ENCODE data around the gene FNDC1. TPM values are rescaled to one million over a fixed set of nuclear protein-coding genes. Genes with fewer than 3 reads are reported as not detected.
A peak's percentile ranks its signal among the peaks of the same experiment; 100 is the strongest.

The FNDC1 gene
- polyA plus RNA-seq, 1 experiment = 0.01 TPM

DNA sequence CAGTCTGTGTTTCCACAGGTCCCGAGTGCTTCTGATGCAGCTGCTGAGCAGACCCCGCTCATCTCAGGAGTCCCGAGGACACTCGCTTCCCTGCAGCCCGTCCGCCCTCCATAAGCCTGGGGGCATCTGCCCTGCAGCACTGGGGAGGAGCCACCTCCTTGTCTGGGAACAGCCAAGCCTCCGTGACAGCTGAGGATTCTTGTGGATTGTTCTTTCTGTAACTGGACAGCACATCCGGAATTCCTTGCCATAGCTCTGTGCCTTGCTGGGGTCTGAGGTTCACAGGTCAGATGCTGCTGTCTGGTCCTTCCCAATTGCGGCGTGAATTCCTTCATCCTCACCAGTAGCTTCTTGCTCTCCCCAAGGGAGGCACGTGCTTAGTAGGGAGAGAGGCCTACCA lies 38.4 kb upstream of the FNDC1 start:
- DNase-seq (ENCODE audit: low read depth, low spot score) = no peak
- Histone ChIP-seq H3K27me3 (ENCODE audit: control insufficient read depth, insufficient read depth, low read length) (peaks cover 10% of the 10 kb centered on the region), H3K4me3 (ENCODE audit: low read depth, low read length) (no peak overlapping the region), H3K9me3 (ENCODE audit: control insufficient read depth, insufficient read depth, low read length) (no peaks in the 10 kb centered on the region; the same call in 1 of the 2 replicates), H3K27ac (ENCODE audit: low read depth, low read length) (no peak overlapping the region)
- TF ChIP-seq, protein P1, sequence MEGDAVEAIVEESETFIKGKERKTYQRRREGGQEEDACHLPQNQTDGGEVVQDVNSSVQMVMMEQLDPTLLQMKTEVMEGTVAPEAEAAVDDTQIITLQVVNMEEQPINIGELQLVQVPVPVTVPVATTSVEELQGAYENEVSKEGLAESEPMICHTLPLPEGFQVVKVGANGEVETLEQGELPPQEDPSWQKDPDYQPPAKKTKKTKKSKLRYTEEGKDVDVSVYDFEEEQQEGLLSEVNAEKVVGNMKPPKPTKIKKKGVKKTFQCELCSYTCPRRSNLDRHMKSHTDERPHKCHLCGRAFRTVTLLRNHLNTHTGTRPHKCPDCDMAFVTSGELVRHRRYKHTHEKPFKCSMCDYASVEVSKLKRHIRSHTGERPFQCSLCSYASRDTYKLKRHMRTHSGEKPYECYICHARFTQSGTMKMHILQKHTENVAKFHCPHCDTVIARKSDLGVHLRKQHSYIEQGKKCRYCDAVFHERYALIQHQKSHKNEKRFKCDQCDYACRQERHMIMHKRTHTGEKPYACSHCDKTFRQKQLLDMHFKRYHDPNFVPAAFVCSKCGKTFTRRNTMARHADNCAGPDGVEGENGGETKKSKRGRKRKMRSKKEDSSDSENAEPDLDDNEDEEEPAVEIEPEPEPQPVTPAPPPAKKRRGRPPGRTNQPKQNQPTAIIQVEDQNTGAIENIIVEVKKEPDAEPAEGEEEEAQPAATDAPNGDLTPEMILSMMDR (IDR thresholded peaks at IDR 0.05; ENCODE audit: low read depth, low read length) = no peak
- POLR2A ChIA-PET = no interaction called here
- CTCF ChIA-PET = interaction anchor here (0.6 kb wide), 1 partner anchor 27 kb away, joined by 3 read pairs; no protein-coding TSS in a partner anchor

DNA sequence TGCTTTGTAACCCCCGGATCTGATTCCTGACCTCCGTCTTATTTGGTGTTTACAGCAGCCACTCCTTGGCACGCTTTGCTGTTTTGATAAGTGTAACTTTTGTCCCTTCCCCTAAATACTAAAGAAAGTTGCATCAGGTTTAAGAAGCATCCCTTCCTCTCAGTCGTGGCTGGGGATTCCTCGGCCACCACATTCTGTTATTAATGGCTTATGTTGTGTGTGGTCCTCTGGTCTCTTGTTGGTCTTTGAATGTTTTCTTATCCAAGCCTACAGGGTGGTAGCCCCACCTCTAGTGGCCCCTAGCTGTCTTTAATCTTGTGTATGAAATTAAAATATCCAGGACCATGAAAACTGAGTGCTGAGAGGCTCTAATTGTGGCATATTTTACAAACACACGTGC lies 37.5 kb upstream of the FNDC1 start:
- ChIA-PET POLR2A (no interaction called here), CTCF (no interaction called here)
- TF ChIP-seq, protein P1 (IDR thresholded peaks at IDR 0.05; ENCODE audit: low read depth, low read length) = no peak

DNA sequence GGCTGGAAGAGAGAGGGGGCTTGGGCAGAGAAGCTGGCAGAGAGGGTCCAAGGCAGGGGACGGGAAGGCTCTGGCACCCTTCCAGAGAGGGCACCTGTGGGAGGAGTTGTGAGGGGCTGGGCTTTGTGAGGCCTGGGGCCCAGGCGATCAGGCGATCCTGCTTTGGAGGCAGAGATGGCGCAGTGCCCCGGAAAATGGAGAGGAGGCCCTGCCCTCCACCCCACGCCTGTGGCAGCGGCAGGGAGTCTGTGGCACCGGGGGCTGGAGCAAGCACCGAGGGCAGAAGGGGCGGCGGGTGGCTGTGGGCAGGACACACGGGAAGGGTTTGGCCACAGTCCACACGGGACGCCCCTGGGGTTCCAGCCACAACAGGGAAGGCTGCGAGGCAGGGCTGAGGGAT lies 36.5 kb upstream of the FNDC1 start:
- H3K9me3 ChIP-seq (ENCODE audit: control insufficient read depth, insufficient read depth, low read length) = no peaks in the 10 kb centered on the region; the same call in 1 of the 2 replicates
- peaks cover 14% of the 10 kb centered on the region for H3K27me3 ChIP-seq (ENCODE audit: control insufficient read depth, insufficient read depth, low read length)
- no peak overlapping the region for H3K27ac ChIP-seq (ENCODE audit: low read depth, low read length)
- TF ChIP-seq, protein P1 (IDR thresholded peaks at IDR 0.05; ENCODE audit: low read depth, low read length) = no peak
- ChIA-PET CTCF (interaction anchor here (0.5 kb wide), 1 partner anchor 425 kb away, joined by 4 read pairs; no protein-coding TSS in a partner anchor), POLR2A (no interaction called here)
- no peak for DNase-seq (ENCODE audit: low read depth, low spot score)
- no peak overlapping the region for H3K4me3 ChIP-seq (ENCODE audit: low read depth, low read length)

More for the DNA sequence above, 37.5 kb upstream of the FNDC1 start:
- H3K27me3 ChIP-seq (ENCODE audit: control insufficient read depth, insufficient read depth, low read length) = peaks cover 14% of the 10 kb centered on the region
- DNase-seq (ENCODE audit: low read depth, low spot score) = no peak
- no peak overlapping the region for H3K4me3 ChIP-seq (ENCODE audit: low read depth, low read length)
- no peak overlapping the region for H3K27ac ChIP-seq (ENCODE audit: low read depth, low read length)
- no peaks in the 10 kb centered on the region; the same call in 1 of the 2 replicates for H3K9me3 ChIP-seq (ENCODE audit: control insufficient read depth, insufficient read depth, low read length)

DNA sequence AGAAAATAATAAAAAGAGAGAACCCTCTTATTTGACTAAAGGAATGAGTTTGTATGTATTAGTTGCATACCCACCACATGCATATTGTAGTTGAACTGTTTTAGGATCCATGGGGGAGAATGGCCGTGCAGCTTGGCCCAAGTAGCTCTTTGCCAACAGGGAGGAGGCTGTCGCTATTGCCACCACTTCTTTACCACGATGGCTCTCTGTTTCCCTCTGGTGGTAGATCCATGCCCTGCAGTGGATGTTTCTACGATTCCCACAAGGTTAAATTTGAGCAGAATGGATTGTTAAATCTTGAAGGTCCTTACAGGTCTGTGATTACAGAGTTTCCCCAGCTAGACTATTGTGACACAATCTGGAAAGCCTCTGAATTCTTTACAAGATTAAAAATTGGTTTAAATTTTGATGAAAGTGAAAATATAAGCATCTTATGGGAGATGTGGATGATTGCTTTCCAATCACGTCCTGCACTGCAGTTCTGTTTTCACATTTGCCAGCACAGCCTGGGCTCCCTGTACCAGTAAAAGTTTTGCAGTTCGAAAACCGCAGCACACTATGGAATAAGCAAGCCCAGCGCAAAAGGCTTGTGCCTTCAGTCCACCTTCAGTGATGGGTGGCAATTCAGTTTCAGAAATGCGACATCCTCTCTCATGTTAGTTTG lies 34.4 kb upstream of the FNDC1 start:
- ChIA-PET CTCF (interaction anchor here (0.5 to 4.3 kb wide), 29 partner anchors 9 to 520 kb away, joined by 3 to 54 read pairs (median 4); partner anchors contain the start of genes RSPH3 and TAGAP), POLR2A (interaction anchor here (0.6 kb wide), 1 partner anchor 499 kb away, joined by 6 read pairs; no protein-coding TSS in a partner anchor)
- DNase-seq (ENCODE audit: low read depth, low spot score) = no peak
- TF ChIP-seq, protein P1 (IDR thresholded peaks at IDR 0.05; ENCODE audit: low read depth, low read length) = peak; percentile 97
- Histone ChIP-seq H3K27ac (ENCODE audit: low read depth, low read length) (no peak overlapping the region), H3K4me3 (ENCODE audit: low read depth, low read length) (no peak overlapping the region), H3K9me3 (ENCODE audit: control insufficient read depth, insufficient read depth, low read length) (no peaks in the 10 kb centered on the region; the same call in 1 of the 2 replicates), H3K27me3 (ENCODE audit: control insufficient read depth, insufficient read depth, low read length) (peaks cover 14% of the 10 kb centered on the region)

DNA sequence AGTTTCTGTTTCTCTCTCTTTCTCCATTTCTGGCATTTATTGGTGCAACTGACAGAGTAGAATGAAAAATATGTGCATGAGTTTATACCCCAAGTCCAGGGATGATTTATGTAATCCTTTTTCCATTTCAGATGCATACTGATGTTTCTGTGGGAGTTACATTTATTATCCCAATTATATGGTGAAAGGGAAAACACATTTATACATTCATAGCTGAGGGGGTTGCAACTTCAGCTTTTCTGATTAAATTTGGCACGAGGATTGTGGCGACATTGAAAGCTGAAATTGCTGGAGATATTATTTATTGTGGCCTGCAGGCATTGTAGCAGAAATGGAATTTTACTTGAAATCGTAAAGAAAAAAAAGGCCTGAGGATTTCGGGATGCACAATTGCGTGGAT lies 31.5 kb upstream of the FNDC1 start:
- CTCF ChIA-PET = interaction anchor here (4.3 kb wide), 1 partner anchor 129 kb away, joined by 54 read pairs; no protein-coding TSS in a partner anchor
- H3K27me3 ChIP-seq (ENCODE audit: control insufficient read depth, insufficient read depth, low read length) = peaks cover 8% of the 10 kb centered on the region
- DNase-seq (ENCODE audit: low read depth, low spot score) = no peak
- TF ChIP-seq, protein P1 (IDR thresholded peaks at IDR 0.05; ENCODE audit: low read depth, low read length) = no peak
- H3K27ac ChIP-seq (ENCODE audit: low read depth, low read length) = no peak overlapping the region
- H3K4me3 ChIP-seq (ENCODE audit: low read depth, low read length) = no peak overlapping the region
- POLR2A ChIA-PET = no interaction called here
- H3K9me3 ChIP-seq (ENCODE audit: control insufficient read depth, insufficient read depth, low read length) = no peaks in the 10 kb centered on the region; the same call in 1 of the 2 replicates

Data from AG04450 (cell line).